ENCODE results near the gene PTAFR.

GRCh38 chr1:28139025-28139712 is 37.3 kb downstream of the PTAFR start:
- no peak for TF ChIP-seq POLR2A (IDR thresholded peaks at IDR 0.05)
- TF ChIP-seq, protein P1, sequence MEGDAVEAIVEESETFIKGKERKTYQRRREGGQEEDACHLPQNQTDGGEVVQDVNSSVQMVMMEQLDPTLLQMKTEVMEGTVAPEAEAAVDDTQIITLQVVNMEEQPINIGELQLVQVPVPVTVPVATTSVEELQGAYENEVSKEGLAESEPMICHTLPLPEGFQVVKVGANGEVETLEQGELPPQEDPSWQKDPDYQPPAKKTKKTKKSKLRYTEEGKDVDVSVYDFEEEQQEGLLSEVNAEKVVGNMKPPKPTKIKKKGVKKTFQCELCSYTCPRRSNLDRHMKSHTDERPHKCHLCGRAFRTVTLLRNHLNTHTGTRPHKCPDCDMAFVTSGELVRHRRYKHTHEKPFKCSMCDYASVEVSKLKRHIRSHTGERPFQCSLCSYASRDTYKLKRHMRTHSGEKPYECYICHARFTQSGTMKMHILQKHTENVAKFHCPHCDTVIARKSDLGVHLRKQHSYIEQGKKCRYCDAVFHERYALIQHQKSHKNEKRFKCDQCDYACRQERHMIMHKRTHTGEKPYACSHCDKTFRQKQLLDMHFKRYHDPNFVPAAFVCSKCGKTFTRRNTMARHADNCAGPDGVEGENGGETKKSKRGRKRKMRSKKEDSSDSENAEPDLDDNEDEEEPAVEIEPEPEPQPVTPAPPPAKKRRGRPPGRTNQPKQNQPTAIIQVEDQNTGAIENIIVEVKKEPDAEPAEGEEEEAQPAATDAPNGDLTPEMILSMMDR (IDR thresholded peaks at IDR 0.05), result no peak
- TF ChIP-seq EP300 (IDR thresholded peaks at IDR 0.05; ENCODE audit: low read depth), result no peak
